Type B pancreatic cell (in vitro differentiated cells): ENCODE data around the gene ALOX12. TPM values are rescaled to one million over a fixed set of nuclear protein-coding genes. Genes with fewer than 3 reads are reported as not detected.
A peak's percentile ranks its signal among the peaks of the same experiment; 100 is the strongest.
"Not testable (repeated sequence)": the region's sequence is repeated elsewhere in the genome, so short reads cannot be mapped to it uniquely, and the experiment has no call there.

ENCODE experiments used
- DNase-seq: peaks from one replicate; pipeline ENCODE4 v3.0.0; 2021; ENCODE audit warnings: mixed read lengths; ENCODE audit not compliant: unreplicated experiment; ENCODE audit errors: extremely low spot score
- H3K27ac Mint-ChIP-seq: 2 replicates; pipeline ENCODE4 v1.8.0; 2021; ENCODE audit warnings: mild to moderate bottlenecking, mixed read lengths
- H3K27me3 Mint-ChIP-seq: 2 replicates; pipeline ENCODE4 v1.8.0; 2021; ENCODE audit warnings: mixed read lengths
- H3K36me3 Mint-ChIP-seq: 2 replicates; pipeline ENCODE4 v1.8.0; 2021; ENCODE audit warnings: mixed read lengths
- H3K4me1 Mint-ChIP-seq: one replicate; pipeline ENCODE4 v1.8.0; 2021; ENCODE audit warnings: mixed read lengths; ENCODE audit not compliant: unreplicated experiment
- H3K4me3 Mint-ChIP-seq: 2 replicates; pipeline ENCODE4 v1.8.0; 2021; ENCODE audit warnings: mild to moderate bottlenecking, mixed read lengths
- H3K9me3 Mint-ChIP-seq: 2 replicates; pipeline ENCODE4 v1.8.0; 2021; ENCODE audit warnings: mixed read lengths
- CTCF ChIP-seq: fragments of 200-600 bp; sonication (generic); conservative IDR thresholded peaks from 2 replicates; pipeline ENCODE4 v1.5.0; 2021; ENCODE audit warnings: antibody characterized with exemption, mild to moderate bottlenecking
- long read RNA-seq: library from polyadenylated mRNA; unstranded; transcript quantifications from one replicate; pipeline ENCODE4 v2.0.0, GENCODE V29; 2020
- total RNA-seq: library from RNA; stranded (reverse); gene quantifications from 2 replicates; pipeline ENCODE4 v1.2.1, GENCODE V29; 2021; ENCODE audit warnings: low replicate concordance

Gene ALOX12
- 0.34 and 2.1 TPM in 2 replicates for total RNA-seq
- long read RNA-seq, partial matches to known transcripts = 3 of 6 reads
- long read RNA-seq, other reads (novel, unspliced or antisense) = 1 of 6 reads

GRCh38 chr17:6995500-6996255, at the start of gene ALOX12:
TSS of gene ALOX12 (plus strand) at chr17:6996049. CDS start at chr17:6996118, 69 bp downstream.
- H3K27ac Mint-ChIP-seq = no peak within 1 kb of the TSS
- H3K36me3 Mint-ChIP-seq = peaks cover 30% of the 10 kb centered on the region
- peak within 1 kb of the TSS; percentile 82 for H3K4me3 Mint-ChIP-seq
- peaks cover 4% of the 10 kb centered on the region for H3K27me3 Mint-ChIP-seq
- no peak for TF ChIP-seq CTCF
- H3K9me3 Mint-ChIP-seq = no peaks in the 10 kb centered on the region
- DNase-seq = no peak
- no peaks in the 10 kb centered on the region for H3K4me1 Mint-ChIP-seq

- Mint-ChIP-seq H3K27me3 (no peaks in the 10 kb centered on the region), H3K4me1 (no peaks in the 10 kb centered on the region), H3K4me3 (no peak overlapping the region), H3K36me3 (no peaks in the 10 kb centered on the region), H3K27ac (no peak overlapping the region), H3K9me3 (no peaks in the 10 kb centered on the region)
- no peak for TF ChIP-seq CTCF
- no peak for DNase-seq
Measured at GRCh38 chr17:6947745-6948144, 48.1 kb upstream of the ALOX12 start.

DNA sequence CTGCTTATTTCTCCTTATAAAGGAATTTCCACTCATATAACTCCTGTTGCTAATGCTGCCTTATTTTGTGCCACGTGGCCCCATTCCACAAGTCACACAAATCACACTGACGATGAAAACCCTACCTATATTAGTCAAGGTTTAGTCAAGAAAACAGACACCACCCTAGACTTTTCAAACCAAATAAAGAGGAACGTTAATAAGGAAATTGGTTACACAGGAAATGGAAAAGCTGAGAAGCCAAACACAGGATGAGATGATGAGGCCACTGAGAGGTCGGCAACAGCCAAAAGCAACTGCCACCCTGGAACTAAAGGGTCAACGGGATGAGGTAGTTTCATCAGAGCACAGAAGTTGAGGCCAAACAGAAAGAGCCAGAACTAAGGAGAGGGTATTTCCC, 47.3 kb upstream of the ALOX12 start:
- H3K9me3 Mint-ChIP-seq = no peaks in the 10 kb centered on the region
- no peaks in the 10 kb centered on the region for H3K27me3 Mint-ChIP-seq
- H3K4me1 Mint-ChIP-seq = no peaks in the 10 kb centered on the region
- no peak overlapping the region for H3K27ac Mint-ChIP-seq
- no peak for DNase-seq
- H3K4me3 Mint-ChIP-seq = no peak overlapping the region
- no peak for TF ChIP-seq CTCF
- H3K36me3 Mint-ChIP-seq = no peaks in the 10 kb centered on the region

DNA sequence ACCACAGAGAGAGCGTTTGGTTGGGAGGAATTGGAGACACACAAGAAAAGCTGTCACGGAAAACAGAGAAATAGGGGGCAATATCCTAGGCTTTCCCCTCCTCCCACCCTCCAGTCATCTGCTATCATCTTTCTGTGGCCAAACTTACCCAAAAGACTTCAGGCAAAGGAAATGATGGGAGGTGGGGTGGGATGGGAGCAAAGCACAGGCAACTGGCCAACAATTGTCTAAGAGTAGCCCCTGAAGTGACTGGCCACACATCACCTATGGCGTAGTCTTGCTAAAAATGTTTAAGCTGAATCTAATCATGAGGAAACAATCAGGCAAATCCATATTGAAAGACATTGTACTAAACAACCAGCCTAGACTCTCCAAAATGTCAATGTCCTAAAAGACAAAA, 46.9 kb upstream of the ALOX12 start:
- H3K4me3 Mint-ChIP-seq = no peak overlapping the region
- H3K4me1 Mint-ChIP-seq = no peaks in the 10 kb centered on the region
- H3K27ac Mint-ChIP-seq = no peak overlapping the region
- no peak for TF ChIP-seq CTCF
- H3K36me3 Mint-ChIP-seq = no peaks in the 10 kb centered on the region
- H3K9me3 Mint-ChIP-seq = no peaks in the 10 kb centered on the region
- H3K27me3 Mint-ChIP-seq = no peaks in the 10 kb centered on the region
- no peak for DNase-seq

DNA sequence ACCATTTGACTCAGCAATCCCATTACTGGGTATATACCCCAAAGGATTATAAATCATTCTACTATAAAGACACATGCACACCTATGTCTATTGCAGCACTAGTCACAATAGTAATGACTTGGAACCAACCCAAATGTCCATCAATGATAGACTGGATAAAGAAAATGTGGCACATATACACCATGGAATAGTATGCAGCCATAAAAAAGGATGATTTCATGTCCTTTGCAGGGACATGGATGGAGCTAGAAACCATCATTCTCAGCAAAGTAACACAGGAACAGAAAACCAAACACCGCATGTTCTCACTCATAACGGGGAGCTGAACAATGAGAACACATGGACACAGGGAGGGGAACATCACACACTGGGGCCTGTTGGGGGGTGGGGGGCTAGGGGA, 44.9 kb upstream of the ALOX12 start:
- H3K4me3 Mint-ChIP-seq, H3K27me3 Mint-ChIP-seq, DNase-seq, H3K27ac Mint-ChIP-seq, H3K36me3 Mint-ChIP-seq, H3K9me3 Mint-ChIP-seq, H3K4me1 Mint-ChIP-seq: not testable (repeated sequence)

GRCh38 chr17:6953689-6954088, 42.2 kb upstream of the ALOX12 start:
- Mint-ChIP-seq H3K27me3 (peaks cover 3% of the 10 kb centered on the region), H3K9me3 (no peaks in the 10 kb centered on the region), H3K36me3 (no peaks in the 10 kb centered on the region), H3K27ac (no peak overlapping the region), H3K4me1 (no peaks in the 10 kb centered on the region), H3K4me3 (no peak overlapping the region)
- no peak for DNase-seq
- TF ChIP-seq CTCF = no peak
